GM19452 (cell line): ENCODE results near the gene SPINK8.
"Not testable (repeated sequence)": the region's sequence is repeated elsewhere in the genome, so short reads cannot be mapped to it uniquely, and the experiment has no call there.

Experiments
- ATAC-seq: cut with Tn5 transposase; IDR thresholded peaks from one replicate; pipeline ENCODE4 v1.9.1; 2021; ENCODE audit not compliant: unreplicated experiment

Gene SPINK8

DNA sequence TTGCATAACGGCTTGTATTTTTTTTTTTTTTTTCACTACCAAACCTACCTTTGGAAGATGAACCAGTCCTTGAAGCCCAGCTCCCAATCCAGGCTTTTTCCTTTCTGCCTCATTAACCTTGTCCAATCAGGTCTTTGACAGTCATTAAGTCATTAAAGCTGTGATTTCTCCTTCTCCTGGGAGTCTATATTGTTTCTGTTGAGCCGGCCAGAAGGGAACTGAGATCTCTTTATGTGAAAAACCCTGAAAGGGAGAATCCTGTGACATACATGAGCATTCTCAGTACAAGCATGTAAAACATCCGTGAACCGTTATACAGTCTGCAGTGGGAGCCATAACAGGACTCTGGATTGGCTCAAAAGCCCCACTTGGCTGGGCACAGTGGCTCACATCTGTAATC is 52.6 kb downstream of the SPINK8 start:
- ATAC-seq: no peak

- no peak for ATAC-seq
Observed at GRCh38 chr3:48278884-48279559, 54.4 kb downstream of the SPINK8 start.

GRCh38 chr3:48276911-48277641 is 56.4 kb downstream of the SPINK8 start:
- ATAC-seq: no peak

DNA sequence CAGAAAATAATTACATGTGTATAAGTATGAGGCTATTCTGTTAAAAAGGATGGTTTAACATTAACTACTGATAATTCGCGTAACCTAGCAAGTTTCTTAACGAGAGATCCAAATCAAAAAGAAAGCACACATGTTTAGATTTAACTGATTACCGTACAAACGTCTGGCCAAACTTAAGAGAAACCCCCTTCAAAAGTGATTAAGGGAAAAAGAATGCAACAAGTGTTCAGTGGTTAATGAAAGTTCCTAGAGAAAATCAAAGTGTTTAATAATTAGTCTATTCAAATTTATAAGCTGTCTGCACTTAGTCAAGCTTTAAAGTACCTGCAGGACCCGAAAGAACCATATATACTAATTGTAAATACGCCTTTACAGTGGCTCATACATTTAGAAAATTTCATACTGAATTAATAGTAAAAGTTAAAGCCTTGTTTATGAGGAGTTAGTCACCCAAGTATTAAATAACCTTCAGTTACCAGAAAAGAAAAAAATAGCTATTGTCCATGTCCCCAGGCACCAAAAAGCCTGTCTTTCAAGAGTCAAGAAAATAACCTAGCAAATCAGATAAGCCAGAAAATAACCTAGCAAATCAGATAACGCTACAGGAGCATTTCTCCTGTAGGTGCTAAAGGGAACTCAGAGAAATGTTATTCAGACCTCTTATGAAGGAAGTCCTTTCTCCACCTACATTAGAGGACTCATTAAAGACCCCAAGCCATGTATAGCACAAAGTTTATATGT is 58.0 kb downstream of the SPINK8 start:
- no peak for ATAC-seq

DNA sequence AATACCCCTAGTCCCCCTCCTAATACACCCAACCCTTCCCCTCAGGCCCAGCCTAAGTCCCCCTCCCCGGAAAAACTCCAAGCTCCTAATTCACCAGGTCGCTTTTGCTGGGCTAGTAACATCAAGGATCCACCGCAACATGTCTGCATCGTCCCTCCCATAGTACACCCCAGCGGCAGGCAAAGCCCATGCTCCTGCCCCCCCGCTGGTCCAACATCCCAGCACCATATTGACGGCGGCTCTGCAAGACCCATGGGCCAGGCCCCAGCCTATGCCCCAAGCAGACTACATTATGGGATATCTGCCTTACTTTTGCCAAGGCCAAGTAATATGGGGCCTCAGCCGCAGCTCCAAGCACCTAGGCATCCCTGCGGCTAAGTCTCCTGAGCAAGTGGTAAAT is 59.0 kb downstream of the SPINK8 start:
- ATAC-seq: no peak

DNA sequence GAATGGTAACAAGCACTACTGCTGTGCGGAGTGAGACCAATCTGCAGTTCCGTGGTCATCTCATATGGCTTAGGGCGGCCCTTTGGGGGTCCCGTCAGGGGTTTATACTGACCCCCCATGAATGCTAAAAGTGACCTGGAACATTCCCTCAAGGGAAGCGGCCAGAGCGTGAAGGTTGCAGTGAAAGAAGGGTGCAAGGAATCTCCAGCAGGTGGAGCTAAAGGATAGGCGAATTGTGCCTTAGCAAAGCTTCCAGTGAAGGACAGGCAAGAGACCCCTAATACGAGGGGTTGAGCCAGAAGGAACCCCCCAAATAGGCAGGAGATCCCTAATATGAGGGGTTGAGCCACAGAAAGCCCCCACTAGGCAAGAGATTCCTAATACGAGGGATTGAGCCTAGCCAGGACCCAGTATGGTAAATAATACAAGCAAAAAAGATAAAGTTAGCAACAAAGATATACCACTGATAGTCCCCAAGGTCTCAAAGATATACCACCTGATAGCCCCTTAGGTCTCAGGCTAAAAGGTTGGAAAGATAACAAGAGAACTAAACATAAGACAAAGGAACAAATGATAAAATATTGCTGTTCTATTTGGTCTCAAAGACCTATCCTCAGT is 59.8 kb downstream of the SPINK8 start:
- ATAC-seq: no peak

GRCh38 chr3:48271763-48272498 is 61.5 kb downstream of the SPINK8 start:
- ATAC-seq: no peak

DNA sequence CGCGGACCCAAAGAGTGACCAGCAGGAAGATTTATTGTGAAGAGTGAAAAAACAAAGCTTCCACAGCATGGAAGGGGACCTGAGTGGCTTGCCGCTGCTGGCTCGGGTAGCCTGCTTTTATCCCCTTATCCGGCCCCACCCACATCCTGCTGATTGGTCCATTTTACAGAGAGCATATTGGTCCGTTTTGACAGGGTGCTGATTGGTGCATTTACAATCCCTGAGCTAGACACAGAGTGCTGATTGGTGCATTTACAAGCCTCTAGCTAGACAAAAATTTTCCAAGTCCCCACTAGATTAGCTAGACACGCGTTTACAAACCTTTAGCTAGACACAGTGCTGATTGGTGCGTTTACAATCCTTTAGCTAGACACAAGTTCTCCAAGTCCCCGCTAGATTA is 62.2 kb downstream of the SPINK8 start:
- ATAC-seq: not testable (repeated sequence)

GRCh38 chr3:48270306-48270705 is 63.2 kb downstream of the SPINK8 start:
- no peak for ATAC-seq

DNA sequence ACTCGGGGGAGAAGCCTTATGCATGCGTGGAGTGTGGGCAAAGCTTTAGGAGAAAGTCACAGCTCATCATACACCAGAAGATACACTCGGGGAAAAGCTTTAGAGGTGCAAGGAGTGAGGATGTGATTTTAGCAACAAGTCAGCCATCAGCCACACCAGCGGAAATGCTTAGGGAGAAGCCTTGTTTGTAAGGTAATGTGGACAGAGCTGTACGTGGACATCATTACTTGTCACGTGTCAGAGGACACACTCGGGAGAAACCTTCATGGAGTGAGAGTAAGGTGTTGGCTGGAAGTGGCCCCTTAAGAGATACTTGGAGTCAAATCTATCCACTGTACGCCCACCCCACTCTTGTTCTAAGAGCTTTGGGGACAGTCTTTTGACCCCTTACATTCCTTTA is 63.9 kb downstream of the SPINK8 start:
- ATAC-seq: no peak

GRCh38 chr3:48268936-48269561 is 64.4 kb downstream of the SPINK8 start:
- ATAC-seq: no peak

GRCh38 chr3:48268381-48268935 is 65.0 kb downstream of the SPINK8 start:
- ATAC-seq: no peak

- ATAC-seq: no peak
Observed at GRCh38 chr3:48267782-48268181, 65.7 kb downstream of the SPINK8 start.

- no peak for ATAC-seq
Observed at GRCh38 chr3:48258530-48258929, 74.9 kb downstream of the SPINK8 start.
